GM19324 (cell line): Measurements from ENCODE around the gene TSPAN9.

Experiments
- ATAC-seq: cut with Tn5 transposase; IDR thresholded peaks from one replicate; pipeline ENCODE4 v1.9.1; 2021; ENCODE audit warnings: mild to moderate bottlenecking, moderate library complexity; ENCODE audit not compliant: unreplicated experiment, low FRiP score

Gene TSPAN9

GRCh38 chr12:3238196-3238595 is 161.0 kb downstream of the TSPAN9 start:
- no peak for ATAC-seq

- no peak for ATAC-seq
Measured at GRCh38 chr12:3241621-3242020, 164.4 kb downstream of the TSPAN9 start.

- no peak for ATAC-seq
Measured at GRCh38 chr12:3242199-3242863, 165.2 kb downstream of the TSPAN9 start.

- ATAC-seq = no peak
Measured at GRCh38 chr12:3243376-3244084, 166.4 kb downstream of the TSPAN9 start.

- ATAC-seq = no peak
Measured at GRCh38 chr12:3244219-3244750, 167.1 kb downstream of the TSPAN9 start.

GRCh38 chr12:3246253-3246652 is 169.1 kb downstream of the TSPAN9 start:
- no peak for ATAC-seq

GRCh38 chr12:3247077-3247476 is 169.9 kb downstream of the TSPAN9 start:
- no peak for ATAC-seq

GRCh38 chr12:3247629-3248161 is 170.5 kb downstream of the TSPAN9 start:
- ATAC-seq = no peak

- ATAC-seq = no peak
Measured at GRCh38 chr12:3249081-3249800, 172.1 kb downstream of the TSPAN9 start.

- no peak for ATAC-seq
Measured at GRCh38 chr12:3250034-3250433, 172.9 kb downstream of the TSPAN9 start.

- no peak for ATAC-seq
Measured at GRCh38 chr12:3250576-3250975, 173.4 kb downstream of the TSPAN9 start.

GRCh38 chr12:3251067-3251466 is 173.9 kb downstream of the TSPAN9 start:
- no peak for ATAC-seq

GRCh38 chr12:3251691-3252090 is 174.5 kb downstream of the TSPAN9 start:
- ATAC-seq = no peak

GRCh38 chr12:3252450-3252891 is 175.3 kb downstream of the TSPAN9 start:
- ATAC-seq = no peak

- no peak for ATAC-seq
Measured at GRCh38 chr12:3253682-3254275, 176.6 kb downstream of the TSPAN9 start.

- no peak for ATAC-seq
Measured at GRCh38 chr12:3255057-3255456, 177.9 kb downstream of the TSPAN9 start.

- no peak for ATAC-seq
Measured at GRCh38 chr12:3256103-3256631, 179.0 kb downstream of the TSPAN9 start.

- no peak for ATAC-seq
Measured at GRCh38 chr12:3257411-3257810, 180.2 kb downstream of the TSPAN9 start.

- no peak for ATAC-seq
Measured at GRCh38 chr12:3259973-3260372, 182.8 kb downstream of the TSPAN9 start.

GRCh38 chr12:3261782-3262359 is 184.7 kb downstream of the TSPAN9 start:
- ATAC-seq = no peak
